ENCODE measurements around the gene FIZ1.

DNA sequence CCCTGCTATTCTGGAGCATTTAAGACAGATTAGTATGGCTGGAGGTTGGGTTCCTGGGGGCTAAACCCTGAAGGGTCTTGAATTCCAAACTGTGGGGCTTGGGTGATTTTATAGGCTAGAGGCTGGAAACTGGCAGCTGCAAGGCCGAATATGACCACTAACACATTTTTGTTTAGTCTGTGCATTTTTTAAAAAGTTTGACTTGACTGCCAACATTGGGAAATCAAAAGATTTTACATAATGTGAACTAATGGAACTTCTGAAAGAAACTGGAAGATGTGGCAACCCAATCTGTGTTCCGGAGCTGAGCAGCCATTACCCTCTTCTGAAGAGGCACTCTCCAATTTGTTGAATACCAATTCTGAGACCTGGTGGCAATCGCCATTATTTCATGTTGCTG, 20.0 kb upstream of the FIZ1 start:
- TF ChIP-seq POLR2AphosphoS5 (IDR thresholded peaks at IDR 0.05), result no peak
- TF ChIP-seq, protein P1, sequence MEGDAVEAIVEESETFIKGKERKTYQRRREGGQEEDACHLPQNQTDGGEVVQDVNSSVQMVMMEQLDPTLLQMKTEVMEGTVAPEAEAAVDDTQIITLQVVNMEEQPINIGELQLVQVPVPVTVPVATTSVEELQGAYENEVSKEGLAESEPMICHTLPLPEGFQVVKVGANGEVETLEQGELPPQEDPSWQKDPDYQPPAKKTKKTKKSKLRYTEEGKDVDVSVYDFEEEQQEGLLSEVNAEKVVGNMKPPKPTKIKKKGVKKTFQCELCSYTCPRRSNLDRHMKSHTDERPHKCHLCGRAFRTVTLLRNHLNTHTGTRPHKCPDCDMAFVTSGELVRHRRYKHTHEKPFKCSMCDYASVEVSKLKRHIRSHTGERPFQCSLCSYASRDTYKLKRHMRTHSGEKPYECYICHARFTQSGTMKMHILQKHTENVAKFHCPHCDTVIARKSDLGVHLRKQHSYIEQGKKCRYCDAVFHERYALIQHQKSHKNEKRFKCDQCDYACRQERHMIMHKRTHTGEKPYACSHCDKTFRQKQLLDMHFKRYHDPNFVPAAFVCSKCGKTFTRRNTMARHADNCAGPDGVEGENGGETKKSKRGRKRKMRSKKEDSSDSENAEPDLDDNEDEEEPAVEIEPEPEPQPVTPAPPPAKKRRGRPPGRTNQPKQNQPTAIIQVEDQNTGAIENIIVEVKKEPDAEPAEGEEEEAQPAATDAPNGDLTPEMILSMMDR (IDR thresholded peaks at IDR 0.05), result peak in 2 of 4 experiments; percentile 10 to 15
- no peak for TF ChIP-seq POLR2A (IDR thresholded peaks at IDR 0.05)
